Midbrain (tissue), 1 donor: Measurements from ENCODE around the gene ITGA3.

Experiments used
- DNase-seq: peaks from one replicate; lab custom pipeline; 2025; lab: John Stamatoyannopoulos, UW

ITGA3 gene

DNA sequence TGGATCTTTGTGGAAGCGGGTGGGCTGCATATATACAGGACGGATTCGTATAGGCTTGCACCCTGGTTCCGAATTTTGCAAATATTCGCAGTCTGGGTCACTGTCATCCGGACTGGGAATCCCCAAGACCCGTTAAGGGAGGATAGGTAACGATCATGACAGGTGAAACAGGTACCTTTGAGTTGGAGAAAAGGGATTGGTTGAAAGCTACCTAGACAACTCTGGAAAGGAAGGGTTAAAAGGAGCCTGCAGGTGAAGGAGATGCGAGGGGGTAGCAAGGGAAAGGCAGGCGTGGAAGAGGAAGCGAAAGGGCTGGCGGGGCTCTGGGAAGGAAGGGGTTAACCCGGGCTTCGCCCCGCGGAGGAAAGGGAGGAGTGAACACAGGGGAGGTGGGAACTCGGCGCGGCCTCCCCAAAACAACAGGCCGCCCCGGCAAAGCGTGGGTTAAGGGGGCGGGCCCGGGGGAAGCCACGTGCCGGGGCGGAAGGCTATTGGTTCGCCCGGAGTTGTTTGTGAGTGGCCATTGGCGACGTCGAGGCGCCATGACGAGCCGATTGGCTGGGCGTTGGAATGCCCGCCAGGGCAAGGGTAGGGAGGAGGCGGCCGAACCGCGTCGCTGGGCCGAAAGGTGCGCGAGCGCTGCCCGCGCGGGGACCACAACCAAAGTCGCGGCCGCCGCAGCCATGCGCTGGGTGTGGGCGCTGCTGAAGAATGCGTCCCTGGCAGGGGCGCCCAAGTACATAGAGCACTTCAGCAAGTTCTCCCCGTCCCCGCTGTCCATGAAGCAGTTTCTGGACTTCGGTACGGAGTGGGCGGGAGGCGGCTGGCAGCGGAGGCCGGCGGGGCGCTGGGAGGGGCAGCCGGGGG, 39.1 kb downstream of the ITGA3 start, which contains the start of gene PDK2:
Gene PDK2, plus strand, starts transcription at position 599 of the 867 bp plus-strand sequence. Its CDS starts 85 bp downstream, at position 684.
- DNase-seq, result peak; percentile 97

DNA sequence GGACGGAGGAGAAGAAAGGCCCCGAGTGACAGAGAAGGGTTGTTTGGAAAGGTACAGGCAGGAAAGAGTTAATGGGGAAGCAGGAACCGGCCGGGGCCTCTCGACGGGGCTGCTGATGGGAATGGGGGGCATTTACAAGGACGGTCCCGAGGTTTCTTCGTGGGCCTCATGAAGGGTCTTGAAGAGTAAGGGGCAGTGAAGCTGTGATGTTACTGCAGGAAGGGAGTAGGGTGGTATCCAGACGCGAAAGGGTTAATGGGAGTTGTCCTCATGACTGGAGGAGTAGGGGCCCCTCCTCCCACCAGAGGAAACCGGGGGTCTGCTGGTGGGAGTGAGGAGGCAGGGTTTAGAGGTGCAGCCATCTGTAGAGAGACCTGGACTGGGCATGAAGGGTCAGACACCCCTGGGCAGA, 39.7 kb downstream of the ITGA3 start:
- DNase-seq, result no peak

DNA sequence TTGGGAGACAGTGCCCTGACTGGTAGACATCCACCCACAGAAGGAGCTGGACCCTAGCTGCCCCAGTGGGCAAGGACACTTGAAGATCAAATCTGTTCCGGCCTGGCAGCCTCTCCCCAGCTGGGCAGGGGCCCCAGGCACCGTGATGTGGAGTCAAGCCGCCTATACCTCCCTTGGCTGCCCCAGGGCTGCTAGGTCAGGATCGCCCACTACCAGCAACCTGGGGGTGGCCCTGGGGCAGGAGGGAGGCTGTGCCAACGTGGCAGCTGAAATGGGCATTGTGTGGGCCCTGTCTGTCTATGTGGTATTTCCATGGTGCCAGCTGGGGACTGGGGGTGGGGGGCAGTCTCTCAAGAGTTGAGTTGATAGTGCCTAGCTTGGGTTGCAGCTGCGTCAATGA, 40.2 kb downstream of the ITGA3 start:
- no peak for DNase-seq

DNA sequence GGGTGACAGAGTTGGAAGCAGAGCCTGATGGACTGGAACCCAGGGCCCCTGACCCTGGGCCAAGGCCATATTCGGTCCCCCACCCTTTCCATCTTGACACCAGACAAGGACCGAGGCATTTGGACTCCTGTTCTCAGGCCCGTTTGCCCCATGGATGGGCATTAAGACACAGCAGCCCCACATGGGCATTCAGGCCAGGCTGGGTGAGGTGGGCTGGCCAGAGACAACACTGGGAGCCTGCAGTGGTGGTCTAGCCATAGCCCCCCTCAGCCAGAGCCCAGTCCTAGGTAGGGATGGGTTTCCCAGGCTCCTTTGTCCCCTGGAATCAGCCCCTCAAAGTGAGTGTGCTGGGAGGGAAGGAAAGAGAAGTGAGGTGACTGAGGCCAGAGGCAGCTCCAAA, 40.8 kb downstream of the ITGA3 start:
- DNase-seq, result no peak

DNA sequence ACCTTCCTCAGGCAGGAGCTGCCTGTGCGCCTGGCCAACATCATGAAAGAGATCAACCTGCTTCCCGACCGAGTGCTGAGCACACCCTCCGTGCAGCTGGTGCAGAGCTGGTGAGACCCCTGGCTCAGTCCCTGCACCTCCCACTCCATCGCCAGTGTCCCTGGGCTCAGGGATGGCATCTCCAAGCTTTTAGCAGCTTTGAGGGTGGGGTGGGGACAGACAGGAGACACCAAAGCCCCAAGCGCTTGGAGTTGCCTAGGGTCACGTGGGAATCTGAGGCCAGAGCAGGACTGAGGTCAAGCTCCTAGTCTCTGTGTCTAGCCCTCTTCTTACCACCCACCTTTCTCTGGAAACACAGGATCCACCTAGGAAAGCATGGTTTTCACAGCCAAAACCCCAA, 41.5 kb downstream of the ITGA3 start:
- no peak for DNase-seq

DNA sequence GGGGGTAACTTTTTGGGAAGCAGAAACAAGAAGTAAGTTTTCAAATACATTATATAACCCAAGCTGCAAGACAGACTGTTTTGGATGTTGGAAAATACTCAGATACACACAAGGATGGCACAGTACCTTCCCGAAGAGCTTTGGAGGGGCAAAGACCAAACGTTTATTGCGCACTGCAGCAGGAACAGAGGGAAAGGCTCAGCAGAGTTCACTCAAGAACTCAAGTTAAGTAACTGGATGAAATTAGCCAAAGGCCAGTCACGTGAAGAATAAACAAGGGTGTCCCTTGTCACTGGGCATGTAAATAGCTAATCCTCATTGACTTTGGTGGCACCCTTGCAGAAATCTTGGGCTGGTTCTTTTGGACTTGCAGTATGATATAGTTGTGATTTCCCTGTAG, 42.0 kb downstream of the ITGA3 start:
- no peak for DNase-seq

DNA sequence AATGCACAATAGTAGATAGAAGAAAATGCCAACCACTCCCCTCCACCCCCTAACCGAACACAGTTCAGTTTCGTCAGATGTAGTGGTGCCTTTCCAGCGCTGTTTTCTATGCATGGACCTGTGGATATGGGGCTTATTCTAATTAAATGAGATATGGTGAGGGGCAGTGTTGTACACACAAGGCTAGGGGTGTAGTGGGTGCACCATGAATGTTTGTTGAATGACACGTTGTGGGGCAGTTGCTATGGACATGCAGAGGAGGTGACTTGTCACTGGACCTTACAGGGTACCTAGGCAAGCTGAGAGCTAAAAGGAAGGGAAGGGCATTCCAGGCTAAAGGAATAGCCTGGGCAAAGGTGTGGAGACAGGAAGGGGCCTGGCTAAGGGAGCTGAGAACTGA, 42.7 kb downstream of the ITGA3 start:
- DNase-seq, result no peak

DNA sequence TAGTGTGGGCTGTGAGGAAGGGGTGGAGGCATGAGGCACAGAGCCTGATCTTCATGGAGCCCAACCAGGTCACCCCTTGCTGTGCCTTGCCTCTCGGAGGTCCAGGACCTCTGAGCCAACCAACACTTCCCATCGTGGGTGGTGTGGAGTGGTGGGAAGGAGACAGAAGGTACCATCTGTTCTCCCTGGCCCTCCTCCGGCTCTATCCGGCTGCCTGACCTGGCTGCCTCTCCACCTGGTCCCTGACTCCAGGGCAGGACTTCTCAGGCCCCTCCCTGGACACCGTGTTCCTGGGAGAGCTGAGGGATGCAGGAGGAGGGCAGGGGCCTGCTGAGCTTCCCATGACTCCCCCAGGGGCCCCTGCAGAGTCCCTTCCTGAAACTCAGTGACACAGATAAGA, 43.1 kb downstream of the ITGA3 start:
- DNase-seq, result no peak

DNA sequence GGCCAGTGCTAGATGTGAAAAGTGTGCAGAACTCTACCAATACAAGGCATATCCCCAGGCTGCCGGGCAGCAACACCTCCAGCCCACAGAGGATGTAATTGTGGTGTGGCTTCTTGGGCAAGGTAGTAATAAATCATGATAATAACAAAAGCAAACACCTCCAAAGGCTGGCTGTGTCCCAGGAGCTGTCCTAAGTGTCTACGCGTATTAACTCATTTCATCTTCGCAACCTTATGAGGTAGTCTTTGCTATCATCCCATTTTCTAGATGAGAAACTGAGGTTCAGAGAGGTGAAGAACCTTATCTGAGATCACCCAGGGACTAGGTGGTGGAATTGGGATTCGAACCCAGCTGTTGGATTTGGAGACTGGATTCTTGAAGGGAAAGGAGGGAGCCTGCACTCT, 44.6 kb downstream of the ITGA3 start:
- no peak for DNase-seq

DNA sequence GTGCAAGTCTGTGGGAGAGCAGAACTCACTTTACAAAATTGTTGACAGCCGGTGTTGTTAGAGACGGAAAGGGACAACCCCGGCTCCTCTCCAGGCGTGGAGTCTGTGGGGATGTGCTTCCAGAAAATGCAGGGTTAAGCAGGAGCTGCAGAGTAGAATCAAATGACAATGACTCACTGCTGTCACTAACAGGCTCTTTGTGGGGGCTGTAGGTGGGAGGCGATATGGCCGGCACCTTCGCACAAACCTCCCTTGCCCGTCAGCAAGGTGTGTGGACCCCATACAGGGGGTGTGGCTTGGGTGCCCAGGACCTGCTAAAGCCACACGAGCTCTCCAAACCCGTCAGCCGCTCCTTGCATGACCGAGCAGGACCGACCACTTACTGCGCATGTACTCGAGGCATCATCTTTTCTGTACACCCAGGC, 45.0 kb downstream of the ITGA3 start:
- DNase-seq, result no peak

DNA sequence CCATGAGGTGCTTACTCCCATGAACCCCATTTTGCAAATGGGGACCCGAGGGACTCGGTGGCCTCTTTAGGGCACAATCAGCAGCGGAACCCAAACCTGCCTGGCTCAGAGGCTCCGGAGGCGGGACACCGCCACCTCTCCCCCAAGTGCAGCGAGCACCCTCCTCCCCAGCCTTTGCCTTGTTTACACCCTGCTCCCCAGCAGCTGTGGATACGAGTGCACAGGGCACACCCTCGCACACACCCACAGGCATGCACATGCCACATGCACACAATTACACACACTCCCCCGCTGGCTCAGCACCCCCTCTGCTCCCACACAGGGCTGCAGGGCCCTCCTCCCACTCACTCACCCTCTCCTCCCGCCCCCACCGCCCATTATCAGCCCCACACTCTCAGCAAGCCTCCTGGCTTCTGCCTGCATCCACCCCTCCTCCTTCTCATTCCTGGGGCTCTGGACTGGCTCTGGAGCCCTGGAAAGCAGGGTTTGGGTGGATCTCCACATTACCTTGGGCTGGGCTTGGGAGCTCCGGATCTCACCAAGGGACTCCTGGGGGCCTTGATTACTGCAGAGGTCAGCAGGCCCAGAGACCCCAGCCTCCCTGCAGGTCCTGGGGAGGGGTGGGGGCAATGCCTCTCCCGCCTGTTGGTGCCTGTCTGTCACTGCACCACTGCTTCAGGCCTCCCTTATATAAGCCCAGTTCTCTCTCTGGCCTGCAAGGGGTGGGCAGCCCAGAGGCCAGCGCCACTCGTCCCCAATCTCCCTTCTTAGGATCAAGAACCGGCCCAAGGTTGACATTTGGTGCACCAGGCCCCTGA, 45.6 kb downstream of the ITGA3 start:
- DNase-seq, result no peak

DNA sequence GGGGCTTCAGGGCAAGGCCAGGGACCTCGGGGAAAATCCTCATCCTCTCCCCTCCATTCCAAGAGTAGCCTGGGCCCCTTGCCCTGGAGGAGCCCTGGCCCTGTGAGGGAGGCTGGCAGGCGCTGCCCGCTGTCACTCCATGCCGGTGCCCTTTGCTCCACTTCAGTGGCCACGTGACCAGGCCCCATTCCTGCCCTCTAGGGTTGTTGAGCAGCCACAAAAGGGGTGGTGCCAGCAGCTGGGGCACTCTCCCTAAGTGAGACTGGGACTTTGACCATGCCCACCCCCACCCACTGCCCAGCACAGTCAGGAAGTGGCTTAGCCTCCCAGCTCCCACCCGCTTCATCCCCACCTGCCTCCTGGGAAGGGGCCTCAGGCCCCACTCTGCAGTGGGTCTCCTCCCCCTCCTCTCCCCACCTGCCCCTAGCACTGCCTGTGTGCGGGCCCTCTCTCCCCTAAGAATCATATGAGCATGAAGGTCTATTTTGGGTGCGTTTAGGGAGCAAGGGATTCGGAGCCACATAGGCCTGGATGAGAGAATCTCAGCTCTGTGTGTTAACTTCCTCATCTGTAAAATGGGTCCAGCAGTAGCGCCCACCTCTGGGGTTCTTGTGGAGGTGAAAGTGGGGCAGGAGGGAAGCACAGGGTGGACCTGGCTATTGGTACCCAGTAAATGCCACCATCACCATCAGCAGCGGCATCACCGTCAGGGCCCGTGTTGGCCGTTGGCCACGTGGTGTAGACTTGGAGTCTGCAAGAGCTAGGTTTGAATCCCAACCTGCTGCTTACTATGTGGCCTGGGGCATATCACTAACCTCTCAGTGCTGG, 46.5 kb downstream of the ITGA3 start:
- peak; percentile 67 for DNase-seq

DNA sequence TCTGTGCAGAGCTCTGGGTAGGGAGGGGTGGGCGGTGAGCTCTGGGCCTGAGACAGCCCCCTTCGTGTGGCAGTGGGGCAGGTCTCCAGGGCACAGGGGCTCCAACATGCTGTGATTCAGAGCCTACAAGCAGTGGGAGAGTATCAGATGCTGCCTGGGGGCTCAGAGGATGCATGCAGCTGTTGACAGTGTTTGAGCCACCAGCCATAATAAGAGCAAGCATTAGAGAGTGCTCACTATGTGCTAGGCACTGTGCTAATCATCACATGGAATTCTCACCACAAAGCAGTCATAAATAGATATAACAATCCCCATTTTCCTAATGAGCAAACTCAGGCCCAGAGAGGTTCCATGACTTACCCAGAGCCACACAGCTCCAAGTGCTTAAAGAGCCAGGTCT, 47.3 kb downstream of the ITGA3 start:
- no peak for DNase-seq

DNA sequence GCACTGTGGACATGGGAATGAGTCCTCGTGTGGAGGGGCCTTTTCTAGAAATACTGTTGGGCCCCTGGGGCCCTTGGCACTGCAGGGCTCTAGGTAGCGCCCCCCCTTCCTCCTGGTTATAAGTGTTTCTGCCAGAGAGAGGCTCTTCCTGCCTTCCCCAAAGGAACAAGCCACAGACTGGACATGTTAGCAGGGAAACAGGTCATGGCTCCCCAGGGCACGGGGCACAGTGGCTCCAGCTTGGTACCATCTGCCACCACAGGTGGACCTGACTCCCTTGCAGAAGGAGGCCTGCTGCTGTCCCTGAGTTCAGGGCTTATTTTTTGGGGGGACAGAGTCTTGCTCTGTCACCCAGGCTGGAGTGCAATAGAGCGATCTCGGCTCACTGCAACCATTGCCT, 48.0 kb downstream of the ITGA3 start:
- no peak for DNase-seq

DNA sequence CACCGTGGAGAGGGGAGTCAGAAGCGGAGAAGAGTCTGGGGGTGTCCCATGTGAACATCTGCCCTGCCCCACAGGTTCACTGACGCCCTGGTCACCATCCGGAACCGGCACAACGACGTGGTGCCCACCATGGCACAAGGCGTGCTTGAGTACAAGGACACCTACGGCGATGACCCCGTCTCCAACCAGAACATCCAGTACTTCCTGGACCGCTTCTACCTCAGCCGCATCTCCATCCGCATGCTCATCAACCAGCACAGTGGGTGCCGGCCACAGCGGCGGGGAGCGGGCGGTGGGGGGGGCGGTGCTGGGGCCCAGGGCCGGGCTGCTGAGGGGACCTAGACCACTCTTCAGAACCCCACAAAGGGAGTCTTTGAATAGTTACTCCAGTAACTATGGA, 49.9 kb downstream of the ITGA3 start:
- no peak for DNase-seq

DNA sequence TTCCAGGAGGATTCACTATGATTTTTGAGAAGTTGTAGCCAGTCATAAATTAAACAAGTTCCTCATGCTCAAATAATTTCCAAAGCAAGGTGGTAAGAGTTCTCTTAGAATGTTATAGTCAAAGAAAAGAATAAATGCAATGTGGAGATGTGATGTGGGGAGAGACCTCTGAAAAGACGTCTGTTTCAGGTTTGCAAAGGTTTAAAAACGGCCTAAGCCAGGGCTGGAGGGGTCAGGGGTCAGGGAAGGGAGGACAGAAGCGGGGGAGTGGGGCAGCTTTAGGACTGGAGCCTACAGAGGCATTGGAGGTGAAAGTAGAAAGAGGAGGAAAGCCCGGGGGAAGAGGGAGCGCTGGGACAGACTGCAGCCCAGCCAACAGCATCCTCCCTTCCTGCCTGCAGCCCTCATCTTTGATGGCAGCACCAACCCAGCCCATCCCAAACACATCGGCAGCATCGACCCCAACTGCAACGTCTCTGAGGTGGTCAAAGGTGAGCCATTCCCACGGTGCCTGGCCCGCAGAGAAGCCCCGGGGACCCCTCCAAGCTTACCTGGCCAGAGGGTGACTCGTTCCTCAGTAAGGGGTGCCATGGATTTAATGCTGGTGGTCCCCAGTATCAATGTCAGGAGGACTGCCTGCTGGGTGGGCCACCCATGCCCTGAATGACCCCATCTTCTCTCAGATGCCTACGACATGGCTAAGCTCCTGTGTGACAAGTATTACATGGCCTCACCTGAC, 50.7 kb downstream of the ITGA3 start:
- no peak for DNase-seq

DNA sequence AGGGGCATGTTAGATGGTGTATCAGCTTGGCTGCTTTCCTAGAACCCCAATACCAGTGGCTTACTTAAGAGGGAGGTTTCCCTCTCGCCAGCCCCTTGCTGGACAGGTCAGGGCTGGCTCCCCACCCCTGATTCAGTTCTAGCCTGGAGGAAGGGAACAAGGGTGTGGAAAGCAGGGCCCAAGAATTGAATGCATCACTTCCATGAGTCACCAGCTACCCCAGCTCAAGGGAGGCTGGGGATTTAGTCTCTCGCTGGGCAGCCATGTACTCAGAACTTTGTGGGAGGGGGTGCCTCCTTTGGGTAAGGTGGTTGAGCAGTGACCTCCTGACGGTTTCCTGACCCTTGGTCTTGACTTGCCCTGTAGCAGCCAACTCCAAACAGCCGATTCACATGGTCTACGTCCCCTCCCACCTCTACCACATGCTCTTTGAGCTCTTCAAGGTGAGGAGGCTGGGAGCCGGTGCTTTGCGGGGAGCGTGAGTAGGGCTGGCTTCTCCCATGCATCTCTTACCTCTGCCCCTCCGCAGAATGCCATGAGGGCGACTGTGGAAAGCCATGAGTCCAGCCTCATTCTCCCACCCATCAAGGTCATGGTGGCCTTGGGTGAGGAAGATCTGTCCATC, 52.0 kb downstream of the ITGA3 start:
- no peak for DNase-seq

DNA sequence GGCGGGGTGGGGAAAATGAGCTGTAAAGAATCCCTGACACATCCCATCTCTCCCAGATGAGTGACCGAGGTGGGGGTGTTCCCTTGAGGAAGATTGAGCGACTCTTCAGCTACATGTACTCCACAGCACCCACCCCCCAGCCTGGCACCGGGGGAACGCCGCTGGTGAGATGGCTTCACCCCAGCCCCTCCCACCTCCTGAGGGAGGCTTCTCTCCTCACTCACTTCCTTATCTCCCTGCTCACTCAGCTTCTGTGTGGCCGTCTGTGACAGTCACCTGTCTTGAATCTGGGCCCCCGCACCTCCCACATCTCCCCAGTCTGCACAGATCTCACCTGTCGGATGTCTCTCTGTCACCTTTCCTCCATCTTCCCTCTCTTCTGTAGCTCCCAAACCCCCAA, 52.6 kb downstream of the ITGA3 start:
- no peak for DNase-seq

DNA sequence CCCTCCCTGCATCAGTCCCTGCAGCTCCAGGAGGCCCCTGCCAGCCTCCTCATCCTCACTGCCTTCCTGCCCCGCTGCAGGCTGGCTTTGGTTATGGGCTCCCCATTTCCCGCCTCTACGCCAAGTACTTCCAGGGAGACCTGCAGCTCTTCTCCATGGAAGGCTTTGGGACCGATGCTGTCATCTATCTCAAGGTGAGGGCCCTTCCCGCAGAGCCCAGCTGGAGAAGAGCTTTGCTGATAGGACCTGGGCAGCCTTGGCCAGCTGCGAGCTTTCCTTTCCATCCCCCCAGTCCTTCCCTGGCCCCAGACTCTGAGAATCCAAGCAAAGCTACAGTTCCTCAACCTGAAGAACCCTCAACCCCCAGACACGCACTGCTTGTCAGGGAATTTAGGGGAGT, 53.3 kb downstream of the ITGA3 start:
- DNase-seq, result no peak

DNA sequence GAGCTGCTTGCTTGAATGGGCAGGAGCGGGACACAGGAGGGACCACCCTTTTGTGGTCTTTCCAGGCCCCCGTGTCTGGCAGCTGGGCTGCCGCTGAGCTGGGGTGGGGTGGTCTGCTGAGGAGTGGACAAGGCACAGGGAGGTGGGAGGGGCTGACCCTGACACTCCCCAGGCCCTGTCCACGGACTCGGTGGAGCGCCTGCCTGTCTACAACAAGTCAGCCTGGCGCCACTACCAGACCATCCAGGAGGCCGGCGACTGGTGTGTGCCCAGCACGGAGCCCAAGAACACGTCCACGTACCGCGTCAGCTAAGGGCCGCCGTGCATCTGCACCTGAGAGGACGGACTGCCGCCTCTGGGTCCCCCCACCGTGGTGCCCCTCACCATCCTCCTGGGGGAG, 53.9 kb downstream of the ITGA3 start:
- DNase-seq, result no peak
